HG03378 (cell line): Measurements from ENCODE around the gene SPTAN1.
A peak's percentile ranks its signal among the peaks of the same experiment; 100 is the strongest.
"Not testable (repeated sequence)": the region's sequence is repeated elsewhere in the genome, so short reads cannot be mapped to it uniquely, and the experiment has no call there.

ENCODE experiments used
- ATAC-seq: cut with Tn5 transposase; IDR thresholded peaks from one replicate; pipeline ENCODE4 v1.9.1; 2021; ENCODE audit warnings: mild to moderate bottlenecking, moderate library complexity; ENCODE audit not compliant: unreplicated experiment

SPTAN1 gene

DNA sequence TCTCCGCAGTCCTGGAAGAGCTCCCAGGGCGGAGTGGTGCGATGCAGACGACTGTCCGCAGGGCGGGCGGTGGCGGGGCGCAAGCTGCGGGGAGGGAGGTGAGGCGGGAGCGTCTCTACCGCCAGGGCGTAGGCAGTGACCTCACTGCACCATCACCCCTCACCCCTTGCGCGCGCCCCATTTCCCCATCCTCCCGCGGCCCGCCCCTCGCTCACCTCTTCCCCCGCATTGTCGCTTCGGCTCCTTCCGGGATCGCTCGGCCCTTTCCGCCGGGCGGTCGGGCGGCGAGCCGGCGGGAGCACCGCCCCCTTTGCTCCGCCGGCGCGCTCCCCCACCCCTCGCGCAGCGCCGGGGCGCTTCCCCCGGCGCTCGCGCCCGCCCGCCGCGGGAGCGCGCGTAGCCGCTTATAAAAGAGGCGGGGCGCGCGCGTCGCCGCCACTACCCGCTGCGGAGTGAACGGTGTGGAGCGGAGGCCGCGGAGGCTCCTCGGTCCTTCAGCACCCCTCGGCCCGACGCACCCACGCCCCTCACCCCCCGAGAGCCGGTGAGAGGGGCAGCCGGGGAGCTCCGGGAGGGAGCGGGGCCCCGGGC lies at the start of gene SPTAN1:
Gene SPTAN1, plus strand, starts transcription at position 435 of the 591 bp plus-strand sequence. CDS start 14,154 bp downstream, outside the sequence.
- peak; percentile 46 for ATAC-seq

DNA sequence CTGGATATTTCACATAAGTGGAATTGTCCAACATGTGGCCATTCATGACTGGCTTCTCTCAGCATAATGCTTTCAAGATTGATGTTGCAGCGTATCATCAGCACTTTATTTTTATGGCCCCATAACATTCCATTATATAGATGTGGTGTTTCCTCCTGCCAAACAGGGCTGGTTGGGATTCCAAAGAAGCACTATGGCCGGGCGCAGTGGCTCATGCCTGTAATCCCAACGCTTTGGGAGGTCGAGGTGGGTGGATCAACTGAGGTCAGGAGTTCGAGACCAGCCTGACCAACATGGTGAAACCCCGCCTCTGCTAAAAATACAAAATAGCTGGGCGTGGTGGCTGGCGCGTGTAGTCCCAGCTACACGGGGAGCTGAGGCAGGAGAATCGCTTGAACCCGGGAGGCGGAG lies 49.0 kb upstream of the SPTAN1 start:
- ATAC-seq, result not testable (repeated sequence)

DNA sequence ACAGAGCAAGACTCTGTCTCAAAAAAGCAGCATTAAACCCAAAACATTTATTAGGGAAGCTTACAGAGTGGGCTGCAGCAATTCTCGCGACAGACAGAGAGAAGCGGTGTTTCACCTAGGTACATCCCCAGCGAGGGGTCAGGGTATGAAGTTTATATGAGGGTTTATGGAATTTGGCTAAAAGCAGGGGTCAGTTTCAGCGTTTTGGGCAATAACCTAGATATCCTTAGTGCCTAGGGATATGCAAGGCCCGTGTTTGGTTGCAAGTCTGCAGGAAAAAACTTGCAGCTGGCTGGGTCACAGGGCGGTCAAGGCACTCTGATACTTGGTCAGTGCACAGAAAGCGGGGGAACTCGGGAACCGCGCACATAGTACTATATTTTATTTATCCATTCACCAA lies 48.5 kb upstream of the SPTAN1 start:
- ATAC-seq, result no peak

DNA sequence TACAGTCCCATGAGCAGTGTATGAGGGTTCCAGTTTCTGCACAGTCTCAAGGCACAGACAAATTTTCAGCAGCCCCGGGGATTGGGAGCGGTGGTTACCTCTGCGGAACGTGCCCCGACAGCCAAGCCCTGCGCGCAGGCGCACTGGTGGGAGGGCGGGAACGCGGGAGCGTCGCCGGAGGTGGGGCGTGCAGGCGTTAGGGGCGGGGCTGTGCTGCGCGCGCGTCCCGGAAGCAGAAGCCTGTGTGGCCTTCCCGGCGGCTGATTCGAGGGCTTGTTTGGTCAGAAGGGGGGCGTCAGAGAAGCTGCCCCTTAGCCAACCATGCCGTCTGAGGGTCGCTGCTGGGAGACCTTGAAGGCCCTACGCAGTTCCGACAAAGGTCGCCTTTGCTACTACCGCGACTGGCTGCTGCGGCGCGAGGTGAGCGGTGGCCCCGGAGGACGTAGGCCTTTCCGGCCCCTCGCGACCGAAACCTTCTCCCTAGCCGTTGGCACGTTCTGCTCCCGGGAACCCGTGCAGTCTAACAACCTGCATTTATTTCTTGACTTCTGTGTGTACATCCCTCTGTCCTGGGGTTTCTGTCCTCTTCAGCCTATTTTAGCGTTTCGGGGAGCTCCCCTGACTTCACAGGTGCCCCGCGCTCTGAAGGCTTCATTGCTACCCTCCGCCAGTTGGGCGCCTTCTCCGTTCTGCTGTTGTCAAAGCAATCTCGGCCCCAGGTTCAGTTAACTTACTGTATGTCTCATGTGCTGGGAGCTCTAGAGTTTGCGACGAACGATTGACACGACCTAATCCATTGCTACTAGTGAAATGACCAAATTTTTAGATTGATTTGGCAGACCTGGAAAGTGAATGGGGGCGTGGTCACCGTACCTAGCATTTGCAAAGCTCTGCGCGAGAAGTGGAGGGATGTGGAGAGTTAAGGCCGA lies 47.6 kb upstream of the SPTAN1 start, which contains the start of gene GLE1:
Gene GLE1, plus strand, starts transcription at position 235 of the 929 bp plus-strand sequence. Its CDS starts 87 bp downstream, at position 322.
- peak; percentile 63 for ATAC-seq

DNA sequence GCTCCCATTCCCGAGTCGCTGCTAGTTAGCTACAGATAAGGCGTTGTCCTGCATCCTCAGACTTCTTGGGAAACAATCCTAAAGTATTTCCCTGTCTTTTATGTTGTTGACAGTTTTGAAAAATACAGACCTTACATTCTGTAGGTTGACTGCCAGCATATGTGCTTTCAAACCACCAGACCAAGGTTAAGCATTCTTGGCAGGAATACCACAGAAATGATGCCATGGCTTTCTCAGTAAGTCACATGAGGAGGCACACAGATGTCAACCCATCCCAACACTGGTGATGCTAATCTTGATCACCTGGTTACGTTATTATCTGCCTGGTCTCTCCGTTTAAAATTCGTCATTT lies 47.0 kb upstream of the SPTAN1 start:
- no peak for ATAC-seq

DNA sequence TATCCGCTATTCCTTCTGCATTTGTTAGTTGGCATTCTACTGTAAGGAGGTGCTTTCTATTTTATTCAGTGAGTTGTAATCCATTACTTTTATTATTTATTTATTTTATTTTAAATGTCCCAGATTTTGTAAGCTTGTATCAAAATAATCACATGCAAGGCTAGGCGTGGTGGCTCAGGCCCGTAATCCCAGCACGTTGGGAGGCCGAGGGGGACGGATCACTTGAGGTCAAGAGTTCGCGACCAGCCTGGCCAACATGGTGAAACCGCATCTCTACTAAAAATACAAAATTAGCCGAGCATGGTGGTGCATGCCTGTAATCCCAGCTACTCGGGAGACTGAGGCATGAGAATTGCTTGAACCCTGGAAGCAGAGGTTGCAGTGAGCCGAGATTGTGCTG lies 46.5 kb upstream of the SPTAN1 start:
- ATAC-seq, result not testable (repeated sequence)

DNA sequence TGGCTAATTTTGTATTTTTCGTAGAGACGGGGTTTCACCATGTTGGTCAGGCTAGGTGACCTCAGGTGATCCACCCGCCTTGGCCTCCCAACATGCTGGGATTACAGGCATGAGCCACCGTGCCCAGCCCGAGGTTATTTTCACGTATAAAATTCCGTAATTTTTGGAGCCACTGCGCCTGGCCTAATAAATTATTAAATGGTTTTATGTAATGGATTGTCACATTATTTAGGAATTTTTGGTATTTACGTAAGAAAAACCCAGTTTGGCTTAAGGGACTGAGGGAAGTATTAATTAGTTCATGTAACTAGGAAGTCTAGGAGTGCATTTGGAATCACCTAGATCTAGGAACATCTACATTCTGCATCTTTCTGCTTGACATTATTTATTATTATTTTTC lies 39.6 kb upstream of the SPTAN1 start:
- no peak for ATAC-seq

DNA sequence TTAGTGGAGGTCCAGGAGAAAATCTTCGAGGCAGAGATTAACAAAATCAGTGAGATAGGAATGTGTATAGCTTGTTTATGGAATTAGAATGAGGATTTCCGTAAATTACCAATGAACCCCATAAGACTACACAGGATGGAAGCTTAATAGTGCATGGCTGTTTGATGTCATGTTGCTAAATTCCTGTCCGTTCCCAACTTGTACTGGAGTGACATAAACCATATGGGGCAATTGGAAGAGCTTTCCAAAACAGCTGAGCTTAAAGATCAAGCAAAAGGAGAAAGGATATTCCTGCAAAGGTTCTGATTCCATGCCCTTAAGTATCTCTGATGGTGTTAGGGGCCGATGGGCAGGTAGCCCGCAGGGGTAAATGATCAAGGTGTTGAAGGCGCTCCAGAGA lies 30.4 kb upstream of the SPTAN1 start:
- no peak for ATAC-seq

DNA sequence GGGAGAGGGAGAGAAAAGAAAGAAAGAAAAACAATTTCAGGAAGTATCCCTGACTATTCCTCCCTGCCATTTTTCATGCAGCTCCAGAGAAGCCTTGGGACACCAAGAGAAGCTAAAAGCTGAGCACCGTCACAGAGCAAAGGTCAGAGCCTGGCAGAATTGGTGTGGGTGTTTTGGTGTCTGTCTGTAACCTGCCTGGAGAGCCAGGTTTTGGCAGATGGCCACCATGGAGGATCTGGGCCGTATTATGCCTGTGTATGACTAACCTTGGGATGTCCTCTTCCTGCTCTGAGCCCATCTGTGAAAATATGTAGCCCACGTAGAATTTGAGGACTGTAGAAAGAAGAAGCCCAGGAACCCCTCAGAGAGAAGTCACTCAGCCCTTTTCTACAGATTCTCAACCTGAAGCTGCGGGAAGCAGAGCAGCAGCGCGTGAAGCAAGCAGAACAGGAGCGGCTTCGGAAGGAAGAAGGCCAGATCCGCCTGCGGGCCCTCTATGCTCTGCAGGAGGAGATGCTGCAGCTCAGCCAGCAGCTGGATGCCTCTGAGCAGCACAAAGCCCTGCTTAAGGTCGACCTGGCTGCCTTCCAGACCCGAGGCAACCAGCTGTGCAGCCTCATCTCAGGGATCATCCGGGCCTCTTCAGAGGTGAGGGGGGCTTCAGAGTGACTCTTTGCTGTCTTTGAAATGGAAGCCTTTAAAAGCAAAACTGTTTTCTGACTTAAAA lies 29.0 kb upstream of the SPTAN1 start:
- ATAC-seq, result no peak

DNA sequence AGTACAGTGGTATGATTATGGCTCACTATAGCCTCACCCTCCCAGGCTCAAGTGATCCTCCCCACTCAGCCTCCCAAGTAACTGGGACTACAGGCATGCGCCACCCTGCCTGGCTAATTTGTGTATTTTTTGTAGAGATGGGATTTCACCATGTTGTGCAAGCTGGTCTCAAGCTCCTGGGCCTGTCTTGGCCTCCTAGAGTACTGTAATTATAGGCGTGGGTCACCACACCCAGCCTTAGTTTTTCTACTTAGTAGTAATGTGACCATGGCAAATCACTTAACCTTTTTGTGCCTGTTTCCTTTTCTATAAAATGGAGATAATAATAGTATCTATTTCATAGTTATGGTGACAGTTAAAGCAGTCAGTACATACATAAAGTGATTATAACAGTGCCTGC lies 25.7 kb upstream of the SPTAN1 start:
- ATAC-seq, result no peak

DNA sequence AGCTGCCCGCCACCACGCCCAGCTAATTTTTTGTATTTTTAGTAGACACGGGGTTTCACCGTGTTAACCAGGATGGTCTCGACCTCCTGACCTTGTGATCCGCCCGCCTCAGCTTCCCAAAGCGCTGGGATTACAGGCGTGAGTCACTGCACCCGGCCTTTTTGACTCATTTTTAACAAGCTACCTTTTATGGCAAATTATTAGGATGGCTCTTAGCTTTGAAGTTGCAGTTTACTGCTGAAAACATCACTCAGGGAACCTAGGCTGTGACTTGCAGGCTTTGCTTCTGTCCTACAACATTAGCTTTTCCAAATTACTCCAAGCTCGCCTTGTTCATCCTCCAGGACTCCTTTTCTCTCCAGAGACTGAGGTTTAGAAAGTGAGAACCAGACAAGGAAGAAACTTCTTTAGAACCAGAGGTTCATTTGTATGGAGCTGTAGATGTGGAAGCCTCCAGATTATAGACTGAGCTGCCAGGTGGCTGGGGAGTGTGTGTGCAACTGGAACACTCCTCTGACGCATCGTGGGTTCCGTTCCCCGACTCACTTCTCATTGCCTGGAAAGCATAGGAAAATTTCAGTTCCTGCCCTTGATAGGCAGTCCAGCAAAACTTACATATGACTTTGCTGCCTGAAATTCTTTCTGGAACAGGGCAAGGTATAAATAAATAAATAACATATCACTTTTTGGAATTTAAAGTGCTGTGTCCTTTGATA lies 23.8 kb upstream of the SPTAN1 start:
- ATAC-seq, result no peak

DNA sequence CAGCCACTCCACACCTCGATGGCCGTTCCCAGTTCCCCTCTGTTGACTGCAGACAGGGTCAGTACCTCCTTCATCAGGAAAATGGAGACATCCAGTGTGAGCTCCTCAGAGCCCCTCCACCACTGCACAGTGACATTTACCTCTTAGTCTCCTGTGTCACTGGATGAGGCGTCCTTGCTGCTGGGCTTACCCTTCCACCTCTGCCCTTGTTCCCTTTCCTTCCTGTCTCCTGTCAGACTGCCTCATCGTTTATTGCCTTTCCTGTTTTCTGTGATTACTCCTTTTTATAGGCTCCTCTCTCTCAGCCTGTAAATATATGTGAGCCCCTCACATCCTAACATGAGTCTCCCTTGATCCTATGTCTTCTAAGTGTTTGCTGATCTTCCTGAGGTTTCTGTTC lies 23.2 kb upstream of the SPTAN1 start:
- no peak for ATAC-seq

DNA sequence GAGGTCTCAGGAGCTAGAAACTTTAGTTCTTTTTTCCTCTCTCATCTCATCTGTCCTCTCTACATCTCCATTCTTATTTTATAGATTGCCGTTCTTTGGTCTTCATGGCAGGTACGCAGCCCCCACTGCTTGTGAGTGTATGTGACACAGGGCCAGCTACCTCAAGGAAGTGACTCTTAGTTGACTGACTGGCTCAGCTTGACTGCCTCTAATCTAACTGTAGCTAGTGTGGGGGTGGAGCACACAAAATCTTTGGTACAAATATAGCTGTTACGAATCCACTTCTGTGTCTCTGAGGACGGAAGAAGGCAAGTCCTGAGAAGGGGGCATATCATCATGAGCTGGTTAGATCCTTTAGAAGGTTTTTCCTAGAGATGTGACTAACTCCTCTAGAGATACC lies 19.8 kb upstream of the SPTAN1 start:
- no peak for ATAC-seq

DNA sequence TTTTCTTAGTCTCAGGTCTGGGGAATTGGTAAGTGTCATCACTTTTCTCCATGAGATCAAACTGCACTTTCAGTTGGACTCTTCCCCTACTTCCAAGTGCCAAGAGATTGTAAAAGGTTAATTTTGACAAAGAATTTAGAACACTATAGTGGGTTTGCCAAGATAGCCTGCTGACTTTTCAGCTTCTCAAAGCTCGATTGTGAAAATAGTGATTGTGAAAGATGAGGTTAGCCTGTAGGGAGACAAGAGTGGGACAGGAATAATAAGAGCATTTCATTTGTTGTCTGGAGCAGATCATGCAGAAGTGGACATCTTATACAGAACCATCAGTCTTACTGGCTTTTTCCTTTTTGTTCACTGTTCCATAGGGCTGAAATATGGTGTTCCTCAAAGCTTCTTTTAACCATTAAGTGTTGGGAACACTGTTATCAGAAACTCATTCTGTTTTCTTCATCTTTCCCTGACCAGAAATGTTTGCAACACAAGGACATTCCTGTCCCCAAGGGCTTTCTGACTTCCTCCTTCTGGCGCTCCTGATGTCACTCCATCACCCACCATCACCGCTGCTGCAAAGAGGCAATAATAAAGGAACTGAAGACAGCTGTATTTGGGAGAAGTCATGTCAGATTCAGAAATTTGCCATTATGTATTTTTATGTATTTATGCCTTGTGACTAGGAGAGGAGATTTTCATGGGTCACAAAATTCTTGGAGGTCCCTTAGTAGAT lies 11.6 kb upstream of the SPTAN1 start:
- ATAC-seq, result no peak

DNA sequence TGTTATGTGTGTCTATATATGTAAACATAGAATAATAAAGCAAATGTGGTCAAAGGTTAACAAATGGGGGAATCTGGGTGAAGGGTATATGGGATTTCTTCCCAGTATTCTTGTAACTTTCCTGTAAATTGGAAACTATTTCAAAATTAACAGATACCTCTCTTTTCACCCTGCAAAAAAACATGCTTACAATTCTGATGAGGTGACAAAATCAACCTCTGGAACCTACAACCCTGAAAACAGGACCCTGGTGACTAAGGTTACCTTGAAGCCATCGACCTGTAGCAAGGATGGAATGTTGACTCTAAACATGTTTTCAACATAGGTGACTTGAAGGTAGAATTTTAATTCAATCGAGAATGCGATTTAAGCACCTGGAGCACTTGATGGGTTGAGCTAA lies 5.9 kb upstream of the SPTAN1 start:
- no peak for ATAC-seq

DNA sequence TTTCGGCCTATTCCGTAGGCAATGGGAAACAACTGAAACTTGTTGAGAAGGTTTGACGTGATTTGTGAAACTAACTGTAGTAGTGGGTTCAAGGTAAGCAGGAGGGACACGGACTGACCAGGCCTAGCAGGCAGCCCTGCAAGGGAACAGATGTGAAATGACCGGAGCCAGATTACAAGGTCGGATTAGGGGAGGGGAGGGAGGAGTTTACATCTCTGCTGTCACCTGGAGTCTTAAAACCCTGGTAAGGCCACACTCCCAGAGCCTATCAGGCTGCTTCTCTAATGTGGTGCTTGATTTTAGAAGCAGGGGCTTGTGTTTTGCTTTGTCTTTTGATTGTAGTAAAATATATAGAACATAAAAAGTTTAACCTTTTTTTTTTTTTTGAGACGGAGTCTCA lies 3.5 kb upstream of the SPTAN1 start:
- no peak for ATAC-seq

DNA sequence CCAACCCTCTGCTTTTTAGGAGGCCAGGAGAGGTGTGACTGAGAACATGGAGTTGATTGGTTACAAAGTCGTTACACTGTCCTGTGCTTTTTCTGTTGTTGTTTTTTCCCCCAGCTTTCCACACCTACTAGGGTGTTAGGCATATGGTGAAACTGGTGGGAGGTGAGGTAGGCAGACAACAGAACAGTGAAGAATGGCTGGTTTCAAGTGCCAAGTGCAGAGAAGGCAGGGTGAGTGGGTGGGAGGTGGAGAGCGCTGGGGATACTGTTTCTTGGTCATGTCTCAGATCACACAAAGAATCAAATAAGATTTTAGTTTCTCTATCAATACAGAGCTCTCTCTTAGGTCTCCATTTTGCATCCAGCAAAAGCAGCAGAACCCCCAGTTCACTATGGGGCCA lies 2.2 kb upstream of the SPTAN1 start:
- no peak for ATAC-seq

DNA sequence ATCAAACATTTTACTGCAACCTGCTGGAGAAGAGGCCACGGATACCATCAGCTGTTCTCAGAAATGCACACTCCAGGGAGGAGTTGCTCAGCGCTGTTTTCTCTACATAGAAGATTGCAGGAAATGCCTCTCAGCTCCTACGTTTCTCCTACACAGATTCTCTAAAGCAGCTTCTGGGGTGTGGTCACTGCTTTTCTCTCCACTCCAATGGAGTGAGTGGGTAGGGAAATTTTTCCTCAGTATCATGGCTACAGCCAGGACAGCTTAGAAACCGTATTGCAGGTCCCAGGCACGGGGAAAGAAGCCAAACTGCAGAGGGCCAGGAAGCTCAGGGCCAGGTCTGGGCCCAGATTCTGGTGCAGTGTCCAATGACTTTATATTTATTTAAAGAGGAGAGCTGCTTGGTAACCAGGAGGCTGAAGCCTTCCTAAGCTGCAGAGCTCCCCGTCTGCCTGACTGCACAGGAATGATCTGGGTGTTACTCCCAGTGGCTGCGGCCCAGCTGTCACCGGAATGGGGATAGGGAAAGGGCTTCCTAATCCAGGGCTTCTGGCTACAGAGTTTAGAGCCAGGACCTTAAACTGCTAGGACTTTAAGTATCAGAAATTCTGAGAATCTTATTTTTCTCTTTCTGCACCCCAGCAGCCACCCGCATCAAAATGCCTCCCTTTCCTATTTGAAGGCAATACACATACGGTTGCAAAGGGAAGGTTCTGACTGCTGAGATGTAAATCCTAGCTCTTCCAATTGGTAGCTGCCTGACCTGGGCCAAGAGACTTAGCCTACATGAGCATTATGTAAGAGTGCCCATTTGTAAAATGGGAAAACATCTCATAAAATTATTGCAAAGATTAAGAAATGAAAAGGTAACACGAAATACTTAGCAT lies 1.4 kb upstream of the SPTAN1 start:
- no peak for ATAC-seq

DNA sequence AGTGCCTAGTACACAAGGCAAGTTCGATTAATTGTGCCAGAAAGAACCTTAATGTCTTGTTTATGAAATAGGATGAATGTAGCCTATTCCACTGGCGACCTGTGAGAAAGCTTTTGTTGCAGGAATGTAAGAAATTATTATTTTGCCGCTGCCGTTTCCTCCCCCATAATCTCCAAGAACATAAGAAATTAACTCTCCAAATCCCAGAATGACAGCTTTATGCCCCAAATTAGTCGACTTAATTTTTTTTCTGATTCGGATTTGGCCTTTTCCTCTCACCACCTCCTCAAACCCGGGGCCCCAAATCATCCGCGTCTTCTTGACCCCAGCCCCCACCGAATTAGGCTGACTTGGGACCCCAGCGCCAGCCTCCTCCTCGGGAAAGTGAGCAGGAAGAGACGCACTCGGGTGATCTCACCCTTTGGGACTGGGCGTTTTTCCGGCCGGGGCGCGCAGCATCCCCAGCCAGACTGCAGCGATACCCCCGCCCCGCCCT lies 682 bp upstream of the SPTAN1 start:
- ATAC-seq, result peak; percentile 27
